CD4-positive, alpha-beta T cell treated with Interleukin-15 for 4 hours (primary cell): ENCODE data around the gene PIP5K1B.

ENCODE experiments used
- DNase-seq: peaks from one replicate; pipeline ENCODE4 v3.0.0-alpha.2; 2020; ENCODE audit warnings: low spot score

Gene PIP5K1B

GRCh38 chr9:68739621-68740174, 34.7 kb downstream of the PIP5K1B start:
- no peak for DNase-seq

- DNase-seq = no peak
Measured at GRCh38 chr9:68740561-68740960, 35.5 kb downstream of the PIP5K1B start.

- DNase-seq = no peak
Measured at GRCh38 chr9:68741234-68741633, 36.2 kb downstream of the PIP5K1B start.

- no peak for DNase-seq
Measured at GRCh38 chr9:68741704-68742332, 36.8 kb downstream of the PIP5K1B start.

- DNase-seq = no peak
Measured at GRCh38 chr9:68742333-68742730, 37.3 kb downstream of the PIP5K1B start.

- DNase-seq = no peak
Measured at GRCh38 chr9:68744426-68744825, 39.4 kb downstream of the PIP5K1B start.

- DNase-seq = no peak
Measured at GRCh38 chr9:68746525-68746924, 41.5 kb downstream of the PIP5K1B start.

- no peak for DNase-seq
Measured at GRCh38 chr9:68747043-68747533, 42.0 kb downstream of the PIP5K1B start.

- DNase-seq = no peak
Measured at GRCh38 chr9:68749135-68749534, 44.1 kb downstream of the PIP5K1B start.

- no peak for DNase-seq
Measured at GRCh38 chr9:68749579-68750159, 44.6 kb downstream of the PIP5K1B start.

GRCh38 chr9:68750255-68750654, 45.2 kb downstream of the PIP5K1B start:
- no peak for DNase-seq

- no peak for DNase-seq
Measured at GRCh38 chr9:68750786-68751185, 45.7 kb downstream of the PIP5K1B start.

GRCh38 chr9:68751556-68751955, 46.5 kb downstream of the PIP5K1B start:
- DNase-seq = no peak

GRCh38 chr9:68755051-68755450, 50.0 kb downstream of the PIP5K1B start:
- no peak for DNase-seq

GRCh38 chr9:68755752-68756151, 50.7 kb downstream of the PIP5K1B start:
- no peak for DNase-seq

- no peak for DNase-seq
Measured at GRCh38 chr9:68759981-68760673, 55.1 kb downstream of the PIP5K1B start.

GRCh38 chr9:68760674-68761333, 55.8 kb downstream of the PIP5K1B start:
- no peak for DNase-seq

- DNase-seq = no peak
Measured at GRCh38 chr9:68762570-68762969, 57.5 kb downstream of the PIP5K1B start.

GRCh38 chr9:68763104-68763503, 58.1 kb downstream of the PIP5K1B start:
- DNase-seq = no peak

- DNase-seq = no peak
Measured at GRCh38 chr9:68768619-68769018, 63.6 kb downstream of the PIP5K1B start.

GRCh38 chr9:68769852-68770251, 64.8 kb downstream of the PIP5K1B start:
- DNase-seq = no peak

- DNase-seq = no peak
Measured at GRCh38 chr9:68771376-68771775, 66.3 kb downstream of the PIP5K1B start.
